Loucy (cell line): Measurements from ENCODE around the gene POFUT2.

Experiments
- H2AFZ ChIP-seq: fragments of 200-600 bp; sonication (generic); 2 replicates; pipeline ENCODE4 v1.6.0; 2016; ENCODE audit warnings: antibody characterized with exemption, mild to moderate bottlenecking, low read length, moderate library complexity
- H3F3A ChIP-seq: fragments of 200-600 bp; 2 replicates; pipeline ENCODE4 v1.6.0; 2016; ENCODE audit warnings: antibody characterized with exemption, low read depth, mild to moderate bottlenecking
- H3K27me3 ChIP-seq: fragments of 200-600 bp; sonication (generic); 2 replicates; pipeline ENCODE4 v1.6.1; 2014; ENCODE audit warnings: low read length, mild to moderate bottlenecking; ENCODE audit not compliant: insufficient read depth, poor library complexity, severe bottlenecking
- H3K36me3 ChIP-seq: fragments of 200-600 bp; sonication (generic); 2 replicates; pipeline ENCODE4 v1.6.1; 2016; ENCODE audit warnings: low read length; ENCODE audit not compliant: insufficient read depth
- H3K4me1 ChIP-seq: fragments of 200-600 bp; sonication (generic); 2 replicates; pipeline ENCODE4 v1.5.1; 2014; ENCODE audit warnings: low read length, mild to moderate bottlenecking; ENCODE audit not compliant: insufficient read depth, poor library complexity, severe bottlenecking
- H3K4me2 ChIP-seq: fragments of 200-600 bp; sonication (generic); 2 replicates; pipeline ENCODE4 v1.6.0; 2014; ENCODE audit warnings: antibody characterized with exemption, low read length, low read depth, mild to moderate bottlenecking; ENCODE audit not compliant: poor library complexity, severe bottlenecking
- H3K4me3 ChIP-seq: fragments of 200-600 bp; sonication (generic); 2 replicates; pipeline ENCODE4 v1.5.1; 2014; ENCODE audit warnings: low read length, mild to moderate bottlenecking, mixed read lengths; ENCODE audit not compliant: poor library complexity, severe bottlenecking
- H3K79me2 ChIP-seq: fragments of 200-600 bp; sonication (generic); 2 replicates; pipeline ENCODE4 v1.6.1; 2014; ENCODE audit warnings: low read length; ENCODE audit not compliant: insufficient read depth
- H3K9ac ChIP-seq: fragments of 200-600 bp; sonication (generic); 2 replicates; pipeline ENCODE4 v1.6.0; 2014; ENCODE audit warnings: mild to moderate bottlenecking, low read depth, low read length, moderate library complexity; ENCODE audit not compliant: poor library complexity, severe bottlenecking
- H3K9me2 ChIP-seq: fragments of 200-600 bp; sonication (generic); replicated peaks from 2 replicates; pipeline ENCODE4 v1.6.1; 2016; ENCODE audit warnings: low read depth, low read length, mixed read lengths
- H3K9me3 ChIP-seq: fragments of 200-600 bp; sonication (generic); 2 replicates; pipeline ENCODE4 v1.6.1; 2014; ENCODE audit warnings: mild to moderate bottlenecking, antibody characterized with exemption, low read length, low read depth; ENCODE audit not compliant: insufficient read depth
- H4K20me1 ChIP-seq: fragments of 200-600 bp; sonication (generic); 2 replicates; pipeline ENCODE4 v1.6.0; 2014; ENCODE audit warnings: antibody characterized with exemption, low read length, mild to moderate bottlenecking; ENCODE audit not compliant: insufficient read depth, poor library complexity, severe bottlenecking
- CTCF ChIP-seq: fragments of 200-600 bp; sonication (generic); conservative IDR thresholded peaks from 2 replicates; pipeline ENCODE4 v1.5.1; 2014; ENCODE audit warnings: mild to moderate bottlenecking, antibody characterized with exemption, low read length
- EZH2phosphoT487 ChIP-seq: fragments of 200-600 bp; IDR thresholded peaks from 2 replicates; pipeline ENCODE4 v1.6.1; 2018; ENCODE audit warnings: antibody characterized with exemption, mild to moderate bottlenecking, moderate library complexity, borderline replicate concordance

Gene POFUT2

GRCh38 chr21:45281411-45282282, 6.0 kb downstream of the POFUT2 start:
- H3K9me2 ChIP-seq: no peaks in the 10 kb centered on the region
- no peak overlapping the region for H3K9ac ChIP-seq
- H3K79me2 ChIP-seq: peaks cover 9% of the 10 kb centered on the region; the same call in 1 of the 2 replicates
- no peaks in the 10 kb centered on the region for H3K36me3 ChIP-seq
- H2AFZ ChIP-seq: no peak overlapping the region
- H3F3A ChIP-seq: no peaks in the 10 kb centered on the region
- no peak for TF ChIP-seq CTCF
- TF ChIP-seq EZH2phosphoT487: no peak
- H3K4me2 ChIP-seq: no peak overlapping the region
- H4K20me1 ChIP-seq: peaks cover under 1% of the 10 kb centered on the region
- no peak overlapping the region for H3K4me3 ChIP-seq
- no peaks in the 10 kb centered on the region for H3K27me3 ChIP-seq
- H3K4me1 ChIP-seq: no peaks in the 10 kb centered on the region
- no peaks in the 10 kb centered on the region for H3K9me3 ChIP-seq

- Histone ChIP-seq H2AFZ (no peak overlapping the region), H3K4me2 (no peak overlapping the region)
Measured at GRCh38 chr21:45280969-45281368, 6.7 kb downstream of the POFUT2 start.

GRCh38 chr21:45280178-45280821, 7.4 kb downstream of the POFUT2 start:
- no peaks in the 10 kb centered on the region for H3K79me2 ChIP-seq
- H3K4me2 ChIP-seq: no peak overlapping the region
- H3K9me3 ChIP-seq: no peaks in the 10 kb centered on the region
- no peaks in the 10 kb centered on the region for H3K4me1 ChIP-seq
- TF ChIP-seq EZH2phosphoT487 (no peak), CTCF (no peak)
- H3K36me3 ChIP-seq: no peaks in the 10 kb centered on the region
- H3K9ac ChIP-seq: no peak overlapping the region
- H4K20me1 ChIP-seq: no peaks in the 10 kb centered on the region
- H3F3A ChIP-seq: no peaks in the 10 kb centered on the region
- no peaks in the 10 kb centered on the region for H3K27me3 ChIP-seq
- H3K4me3 ChIP-seq: no peak overlapping the region
- H3K9me2 ChIP-seq: no peaks in the 10 kb centered on the region
- no peak overlapping the region for H2AFZ ChIP-seq

More at GRCh38 chr21:45280969-45281368, 6.7 kb downstream of the POFUT2 start:
- H3K4me3 ChIP-seq: no peak overlapping the region
- H3K9ac ChIP-seq: no peak overlapping the region
- no peaks in the 10 kb centered on the region for H3K4me1 ChIP-seq
- H3K9me2 ChIP-seq: no peaks in the 10 kb centered on the region
- no peaks in the 10 kb centered on the region for H3K9me3 ChIP-seq
- no peaks in the 10 kb centered on the region for H3K27me3 ChIP-seq
- no peak for TF ChIP-seq CTCF
- no peak for TF ChIP-seq EZH2phosphoT487
- no peaks in the 10 kb centered on the region for H3K36me3 ChIP-seq
- 0 out of 2 replicates have a peak, but pooled peaks cover 4% of the 10 kb centered on the region for H3K79me2 ChIP-seq
- no peaks in the 10 kb centered on the region for H4K20me1 ChIP-seq
- no peaks in the 10 kb centered on the region for H3F3A ChIP-seq
